BLaER1 (cell line): ENCODE data around the gene IL31RA.
"Not testable (repeated sequence)": the region's sequence is repeated elsewhere in the genome, so short reads cannot be mapped to it uniquely, and the experiment has no call there.

Source experiments
- H3K27ac ChIP-seq: shearing (Covaris generic); formaldehyde crosslinking; 2 replicates; pipeline ENCODE4 v1.8.1; 2022
- H3K27me3 ChIP-seq: shearing (Covaris generic); formaldehyde crosslinking; 2 replicates; pipeline ENCODE4 v1.8.1; 2022
- H3K36me3 ChIP-seq: shearing (Covaris generic); formaldehyde crosslinking; 2 replicates; pipeline ENCODE4 v1.8.1; 2022
- H3K4me1 ChIP-seq: shearing (Covaris generic); formaldehyde crosslinking; 2 replicates; pipeline ENCODE4 v1.8.1; 2022
- H3K4me2 ChIP-seq: shearing (Covaris generic); formaldehyde crosslinking; 2 replicates; pipeline ENCODE4 v1.8.1; 2022
- H3K4me3 ChIP-seq: shearing (Covaris generic); formaldehyde crosslinking; 2 replicates; pipeline ENCODE4 v1.8.1; 2022
- H3K9ac ChIP-seq: shearing (Covaris generic); formaldehyde crosslinking; 2 replicates; pipeline ENCODE4 v1.8.1; 2022
- H3K9me3 ChIP-seq: shearing (Covaris generic); formaldehyde crosslinking; 2 replicates; pipeline ENCODE4 v1.8.1; 2022
- H4K20me1 ChIP-seq: shearing (Covaris generic); formaldehyde crosslinking; 2 replicates; pipeline ENCODE4 v1.8.1; 2022
- Cebpa-rat ChIP-seq: shearing (Covaris generic); IDR thresholded peaks from 2 replicates; pipeline ENCODE4 v1.8.1; 2022

IL31RA gene

GRCh38 chr5:55850839-55851674, at the start of gene IL31RA:
IL31RA (plus strand) TSS chr5:55851357; CDS start chr5:55851571, 214 bp downstream.
- TF ChIP-seq Cebpa-rat = no peak
- Histone ChIP-seq H3K4me3 (no peak within 1 kb of the TSS), H3K4me2 (no peak within 1 kb of the TSS), H3K27ac (no peak within 1 kb of the TSS), H3K9ac (no peak within 1 kb of the TSS), H3K36me3 (no peaks in the 10 kb centered on the region), H3K4me1 (peaks cover 5% of the 10 kb centered on the region; the same call in 1 of the 2 replicates), H3K9me3 (no peaks in the 10 kb centered on the region), H4K20me1 (no peaks in the 10 kb centered on the region), H3K27me3 (no peaks in the 10 kb centered on the region)

- not testable (repeated sequence) for H3K27ac ChIP-seq, H3K4me3 ChIP-seq, H4K20me1 ChIP-seq, H3K4me2 ChIP-seq, H3K9ac ChIP-seq, H3K27me3 ChIP-seq, H3K9me3 ChIP-seq, H3K4me1 ChIP-seq, H3K36me3 ChIP-seq
These were observed 42.3 kb upstream of the IL31RA start for GRCh38 chr5:55808814-55809213.

GRCh38 chr5:55815939-55816338, 35.2 kb upstream of the IL31RA start:
- not testable (repeated sequence) for H3K9me3 ChIP-seq, H3K4me2 ChIP-seq, H4K20me1 ChIP-seq, H3K36me3 ChIP-seq, H3K27me3 ChIP-seq, H3K27ac ChIP-seq, H3K9ac ChIP-seq, H3K4me3 ChIP-seq, H3K4me1 ChIP-seq

- H3K4me2 ChIP-seq = no peak overlapping the region
- no peaks in the 10 kb centered on the region for H3K9me3 ChIP-seq
- H3K36me3 ChIP-seq = no peaks in the 10 kb centered on the region
- H3K9ac ChIP-seq = no peak overlapping the region
- no peaks in the 10 kb centered on the region for H4K20me1 ChIP-seq
- TF ChIP-seq Cebpa-rat = no peak
- H3K27ac ChIP-seq = no peak overlapping the region
- no peaks in the 10 kb centered on the region for H3K4me1 ChIP-seq
- no peaks in the 10 kb centered on the region for H3K27me3 ChIP-seq
- no peak overlapping the region for H3K4me3 ChIP-seq
These were observed 34.8 kb upstream of the IL31RA start for GRCh38 chr5:55816342-55816741.

- H3K27ac ChIP-seq = no peak overlapping the region
- H3K4me3 ChIP-seq = no peak overlapping the region
- no peaks in the 10 kb centered on the region for H4K20me1 ChIP-seq
- no peak overlapping the region for H3K9ac ChIP-seq
- peaks cover 6% of the 10 kb centered on the region for H3K9me3 ChIP-seq
- no peaks in the 10 kb centered on the region for H3K36me3 ChIP-seq
- TF ChIP-seq Cebpa-rat = no peak
- H3K4me1 ChIP-seq = no peaks in the 10 kb centered on the region
- H3K27me3 ChIP-seq = no peaks in the 10 kb centered on the region
- no peak overlapping the region for H3K4me2 ChIP-seq
These were observed 34.1 kb upstream of the IL31RA start for GRCh38 chr5:55817030-55817429.

GRCh38 chr5:55820488-55820887, 30.7 kb upstream of the IL31RA start:
- Histone ChIP-seq H3K27ac (no peak overlapping the region), H3K9ac (no peak overlapping the region), H3K4me3 (no peak overlapping the region), H3K27me3 (no peaks in the 10 kb centered on the region), H3K9me3 (peaks cover 7% of the 10 kb centered on the region), H3K4me2 (no peak overlapping the region), H3K36me3 (no peaks in the 10 kb centered on the region), H4K20me1 (no peaks in the 10 kb centered on the region), H3K4me1 (no peaks in the 10 kb centered on the region)
- no peak for TF ChIP-seq Cebpa-rat

- Histone ChIP-seq H4K20me1 (no peaks in the 10 kb centered on the region), H3K27ac (no peak overlapping the region), H3K9ac (no peak overlapping the region), H3K4me3 (no peak overlapping the region), H3K36me3 (no peaks in the 10 kb centered on the region), H3K9me3 (peaks cover 7% of the 10 kb centered on the region), H3K27me3 (no peaks in the 10 kb centered on the region), H3K4me2 (no peak overlapping the region), H3K4me1 (no peaks in the 10 kb centered on the region)
- no peak for TF ChIP-seq Cebpa-rat
These were observed 29.2 kb upstream of the IL31RA start for GRCh38 chr5:55821731-55822512.

- Histone ChIP-seq H3K27me3 (no peaks in the 10 kb centered on the region), H3K27ac (no peak overlapping the region), H4K20me1 (no peaks in the 10 kb centered on the region), H3K4me1 (no peaks in the 10 kb centered on the region), H3K4me2 (no peak overlapping the region), H3K9me3 (peaks cover 7% of the 10 kb centered on the region), H3K9ac (no peak overlapping the region), H3K4me3 (no peak overlapping the region), H3K36me3 (no peaks in the 10 kb centered on the region)
- TF ChIP-seq Cebpa-rat = no peak
These were observed 27.9 kb upstream of the IL31RA start for GRCh38 chr5:55823151-55823796.

GRCh38 chr5:55829956-55830355, 21.2 kb upstream of the IL31RA start:
- Histone ChIP-seq H3K9me3 (peaks cover 15% of the 10 kb centered on the region), H3K4me3 (no peak overlapping the region), H3K36me3 (no peaks in the 10 kb centered on the region), H3K4me1 (no peaks in the 10 kb centered on the region), H4K20me1 (no peaks in the 10 kb centered on the region), H3K27ac (no peak overlapping the region), H3K27me3 (no peaks in the 10 kb centered on the region), H3K9ac (no peak overlapping the region), H3K4me2 (no peak overlapping the region)
- no peak for TF ChIP-seq Cebpa-rat

GRCh38 chr5:55832446-55832845, 18.7 kb upstream of the IL31RA start:
- H3K9ac ChIP-seq = no peak overlapping the region
- H4K20me1 ChIP-seq = no peaks in the 10 kb centered on the region
- no peak overlapping the region for H3K4me3 ChIP-seq
- H3K36me3 ChIP-seq = no peaks in the 10 kb centered on the region
- no peak overlapping the region for H3K4me2 ChIP-seq
- H3K9me3 ChIP-seq = peaks cover 15% of the 10 kb centered on the region
- no peak for TF ChIP-seq Cebpa-rat
- H3K4me1 ChIP-seq = no peaks in the 10 kb centered on the region
- H3K27me3 ChIP-seq = no peaks in the 10 kb centered on the region
- H3K27ac ChIP-seq = no peak overlapping the region
